Nephron (organoid): ENCODE results near the gene HS3ST3A1.

Experiments
- H3K27ac Mint-ChIP-seq, 3 experiments: 2 replicates each; pipeline ENCODE4 v1.8.0; 2020; ENCODE audit warnings: mixed read lengths in 3 of 3, mild to moderate bottlenecking in 2 of 3, moderate library complexity in 1 of 3
- H3K27me3 Mint-ChIP-seq: 2 replicates; pipeline ENCODE4 v1.8.0; 2021; ENCODE audit warnings: low read depth, mild to moderate bottlenecking, moderate library complexity, mixed read lengths
- H3K36me3 Mint-ChIP-seq: 2 replicates; pipeline ENCODE4 v1.8.0; 2020; ENCODE audit warnings: low read depth, mixed read lengths
- H3K4me1 Mint-ChIP-seq: 2 replicates; pipeline ENCODE4 v1.8.0; 2020; ENCODE audit warnings: mixed read lengths
- H3K4me3 Mint-ChIP-seq, 3 experiments: 2 replicates each; pipeline ENCODE4 v1.8.0; 2020; ENCODE audit warnings: mild to moderate bottlenecking in 3 of 3, mixed read lengths in 3 of 3, moderate library complexity in 2 of 3
- H3K9me3 Mint-ChIP-seq: 2 replicates; pipeline ENCODE4 v1.8.0; 2020; ENCODE audit warnings: mixed read lengths
- TF ChIP-seq, protein P1 (sequence below), 3 experiments: fragments of 200-600 bp; sonication (generic); IDR thresholded peaks; one replicate each; pipeline ENCODE4 v1.5.0; 2021; ENCODE audit warnings: antibody characterized with exemption in 3 of 3; ENCODE audit not compliant: unreplicated experiment in 3 of 3

HS3ST3A1 gene

DNA sequence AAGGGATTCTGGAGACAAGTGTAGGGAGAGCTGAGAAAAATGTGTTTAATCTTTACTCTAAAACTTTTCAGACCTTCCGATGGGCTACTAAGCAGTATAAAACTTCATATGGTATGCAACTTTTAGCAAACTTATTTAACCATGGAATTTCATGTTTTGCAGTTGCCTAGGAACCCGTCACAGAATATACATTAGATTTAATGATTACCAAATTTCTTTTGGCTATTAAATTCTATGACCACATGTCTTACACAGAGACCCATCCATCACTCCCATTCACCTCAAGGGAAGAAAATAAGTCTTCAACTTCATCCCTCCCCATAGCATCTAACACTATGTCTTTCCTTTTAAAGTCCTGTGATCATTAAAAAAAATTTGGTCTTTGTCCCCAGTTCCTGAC, 54.9 kb downstream of the HS3ST3A1 start:
- Mint-ChIP-seq H3K36me3 (peaks cover 41% of the 10 kb centered on the region), H3K27ac (no peak overlapping the region), H3K9me3 (peaks cover 14% of the 10 kb centered on the region), H3K4me3 (no peak overlapping the region), H3K27me3 (peaks cover 56% of the 10 kb centered on the region), H3K4me1 (peaks cover 14% of the 10 kb centered on the region)
- TF ChIP-seq, protein P1, sequence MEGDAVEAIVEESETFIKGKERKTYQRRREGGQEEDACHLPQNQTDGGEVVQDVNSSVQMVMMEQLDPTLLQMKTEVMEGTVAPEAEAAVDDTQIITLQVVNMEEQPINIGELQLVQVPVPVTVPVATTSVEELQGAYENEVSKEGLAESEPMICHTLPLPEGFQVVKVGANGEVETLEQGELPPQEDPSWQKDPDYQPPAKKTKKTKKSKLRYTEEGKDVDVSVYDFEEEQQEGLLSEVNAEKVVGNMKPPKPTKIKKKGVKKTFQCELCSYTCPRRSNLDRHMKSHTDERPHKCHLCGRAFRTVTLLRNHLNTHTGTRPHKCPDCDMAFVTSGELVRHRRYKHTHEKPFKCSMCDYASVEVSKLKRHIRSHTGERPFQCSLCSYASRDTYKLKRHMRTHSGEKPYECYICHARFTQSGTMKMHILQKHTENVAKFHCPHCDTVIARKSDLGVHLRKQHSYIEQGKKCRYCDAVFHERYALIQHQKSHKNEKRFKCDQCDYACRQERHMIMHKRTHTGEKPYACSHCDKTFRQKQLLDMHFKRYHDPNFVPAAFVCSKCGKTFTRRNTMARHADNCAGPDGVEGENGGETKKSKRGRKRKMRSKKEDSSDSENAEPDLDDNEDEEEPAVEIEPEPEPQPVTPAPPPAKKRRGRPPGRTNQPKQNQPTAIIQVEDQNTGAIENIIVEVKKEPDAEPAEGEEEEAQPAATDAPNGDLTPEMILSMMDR (IDR thresholded peaks at IDR 0.05; ENCODE audit: unreplicated experiment in 3 of 3), result no peak

DNA sequence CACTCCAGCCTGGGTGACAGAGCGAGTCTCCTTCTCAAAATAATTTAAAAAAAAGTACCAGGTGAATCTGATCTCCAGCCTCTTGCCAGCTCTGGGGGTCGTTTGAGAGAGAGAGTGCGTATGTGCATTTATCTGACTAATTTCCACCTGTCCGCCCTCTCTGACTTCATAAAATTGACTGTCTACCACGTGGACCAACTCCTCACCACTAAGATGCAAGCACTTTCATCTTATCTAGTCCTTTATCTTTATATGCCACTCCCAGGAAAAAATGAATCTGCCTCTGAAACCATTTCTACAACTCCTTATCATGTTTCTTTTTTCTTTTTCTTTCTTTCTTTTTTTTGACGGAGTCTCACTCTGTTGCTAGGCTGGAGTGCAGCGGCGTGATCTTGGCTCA, 55.8 kb downstream of the HS3ST3A1 start:
- TF ChIP-seq, protein P1 (IDR thresholded peaks at IDR 0.05; ENCODE audit: unreplicated experiment in 3 of 3), result no peak
- H3K27me3 Mint-ChIP-seq, result peaks cover 56% of the 10 kb centered on the region
- no peak overlapping the region for H3K4me3 Mint-ChIP-seq
- H3K27ac Mint-ChIP-seq, result no peak overlapping the region
- peaks cover 38% of the 10 kb centered on the region for H3K36me3 Mint-ChIP-seq
- H3K4me1 Mint-ChIP-seq, result peaks cover 23% of the 10 kb centered on the region
- H3K9me3 Mint-ChIP-seq, result peaks cover 10% of the 10 kb centered on the region

DNA sequence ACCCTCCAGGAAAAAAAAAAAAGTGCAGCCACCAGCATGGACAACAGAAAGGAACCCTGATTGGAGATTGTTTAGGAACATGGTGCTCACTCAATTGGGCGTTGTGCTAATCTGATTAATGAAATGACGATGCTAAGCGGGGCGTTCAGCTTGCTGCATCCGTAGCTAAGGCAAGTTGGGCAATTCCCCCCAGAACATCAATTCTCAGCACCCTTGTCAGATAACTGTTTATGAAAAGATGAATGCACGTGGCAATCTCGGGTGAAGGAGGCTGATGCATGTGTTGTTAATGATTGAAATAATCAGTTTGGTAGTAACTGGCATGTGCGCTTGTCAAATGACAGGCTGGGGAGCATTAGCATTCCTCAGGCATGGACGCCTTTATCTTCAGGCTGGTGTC, 57.0 kb downstream of the HS3ST3A1 start:
- H3K4me3 Mint-ChIP-seq, result no peak overlapping the region
- peak overlapping the region in 1 of 3 experiments; percentile 49 for H3K27ac Mint-ChIP-seq
- H3K9me3 Mint-ChIP-seq, result peaks cover 4% of the 10 kb centered on the region
- peaks cover 50% of the 10 kb centered on the region for H3K27me3 Mint-ChIP-seq
- TF ChIP-seq, protein P1 (IDR thresholded peaks at IDR 0.05; ENCODE audit: unreplicated experiment in 3 of 3), result no peak
- H3K36me3 Mint-ChIP-seq, result peaks cover 38% of the 10 kb centered on the region
- H3K4me1 Mint-ChIP-seq, result peaks cover 30% of the 10 kb centered on the region

DNA sequence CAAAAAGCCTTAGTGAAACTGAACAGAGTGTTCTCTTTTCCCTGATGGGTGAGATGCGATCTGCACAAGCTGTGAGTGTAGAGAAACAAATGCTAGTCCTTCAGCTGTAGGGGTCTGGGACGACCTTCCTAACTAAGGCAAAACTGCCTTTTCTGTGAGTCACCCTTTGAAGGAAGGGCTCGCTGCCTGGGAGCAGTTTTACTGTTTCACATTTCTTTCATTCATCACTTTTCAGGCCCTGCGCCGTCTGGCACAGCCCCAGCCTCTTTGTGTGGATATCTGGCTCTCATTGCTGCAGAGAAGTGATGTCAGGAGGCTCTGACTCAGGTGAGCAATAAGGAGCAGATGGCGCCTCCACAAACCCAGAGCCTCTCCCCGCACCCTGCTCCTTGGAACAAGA, 57.4 kb downstream of the HS3ST3A1 start:
- Mint-ChIP-seq H3K36me3 (peaks cover 36% of the 10 kb centered on the region), H3K4me1 (peaks cover 30% of the 10 kb centered on the region), H3K9me3 (no peaks in the 10 kb centered on the region), H3K4me3 (no peak overlapping the region), H3K27me3 (peaks cover 50% of the 10 kb centered on the region), H3K27ac (peak overlapping the region in 2 of 3 experiments; percentile 49 to 52)
- TF ChIP-seq, protein P1 (IDR thresholded peaks at IDR 0.05; ENCODE audit: unreplicated experiment in 3 of 3), result no peak

DNA sequence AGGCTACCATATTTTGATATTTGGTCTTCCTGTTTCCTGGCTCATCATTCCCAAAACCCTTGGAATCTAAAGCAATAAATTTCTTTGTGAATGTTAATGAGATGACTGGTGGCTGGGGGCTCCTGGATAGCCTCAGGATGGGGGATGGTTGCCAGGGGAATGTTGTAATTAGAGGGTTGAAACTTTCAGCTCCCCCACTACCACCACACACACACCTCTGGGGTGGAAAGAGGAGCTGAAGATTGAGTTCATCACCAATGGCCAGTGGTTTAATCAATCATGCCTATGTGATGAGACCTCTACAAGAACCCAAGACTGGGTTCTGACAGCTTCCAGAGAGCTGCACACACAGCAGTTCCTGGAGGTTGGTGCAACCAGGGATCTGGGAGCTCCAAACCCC, 59.1 kb downstream of the HS3ST3A1 start:
- peaks cover 37% of the 10 kb centered on the region for H3K4me1 Mint-ChIP-seq
- no peak overlapping the region for H3K27ac Mint-ChIP-seq
- H3K36me3 Mint-ChIP-seq, result peaks cover 31% of the 10 kb centered on the region
- H3K9me3 Mint-ChIP-seq, result peaks cover 4% of the 10 kb centered on the region
- TF ChIP-seq, protein P1 (IDR thresholded peaks at IDR 0.05; ENCODE audit: unreplicated experiment in 3 of 3), result no peak
- H3K4me3 Mint-ChIP-seq, result no peak overlapping the region
- H3K27me3 Mint-ChIP-seq, result peaks cover 34% of the 10 kb centered on the region

DNA sequence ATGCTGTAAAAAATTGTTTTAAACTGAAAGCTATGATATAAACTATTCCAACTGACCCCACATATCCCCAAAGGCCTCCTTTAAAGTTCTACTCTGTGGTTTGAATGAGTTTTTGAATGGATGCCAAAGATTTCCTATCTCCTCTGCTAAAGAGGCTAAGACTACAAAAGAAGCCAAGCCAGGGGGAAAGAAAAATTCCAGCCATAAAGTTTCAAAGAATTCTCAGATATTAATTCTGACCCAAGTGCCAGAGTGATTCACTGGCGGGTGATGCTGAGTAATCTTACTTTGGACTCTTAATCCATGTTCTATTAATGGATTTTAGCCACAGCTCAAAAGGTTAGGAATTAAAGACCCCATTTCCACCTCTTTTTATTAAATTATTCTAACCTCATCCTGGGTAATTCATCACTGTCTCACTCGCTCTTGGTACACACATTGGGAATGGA, 60.7 kb downstream of the HS3ST3A1 start:
- Mint-ChIP-seq H3K4me1 (peaks cover 47% of the 10 kb centered on the region), H3K36me3 (peaks cover 32% of the 10 kb centered on the region), H3K4me3 (no peak overlapping the region), H3K27ac (peak overlapping the region; percentile 0 to 73 (median 55)), H3K27me3 (peaks cover 21% of the 10 kb centered on the region), H3K9me3 (peaks cover 7% of the 10 kb centered on the region)
- TF ChIP-seq, protein P1 (IDR thresholded peaks at IDR 0.05; ENCODE audit: unreplicated experiment in 3 of 3), result no peak
